ENCODE measurements around the gene PDZD2. TPM values are rescaled to one million over a fixed set of nuclear protein-coding genes. Genes with fewer than 3 reads are reported as not detected.

The PDZD2 gene
- total and polyA plus RNA-seq, 2 experiments from 2014 or later, result 8.3 to 16.9 TPM

DNA sequence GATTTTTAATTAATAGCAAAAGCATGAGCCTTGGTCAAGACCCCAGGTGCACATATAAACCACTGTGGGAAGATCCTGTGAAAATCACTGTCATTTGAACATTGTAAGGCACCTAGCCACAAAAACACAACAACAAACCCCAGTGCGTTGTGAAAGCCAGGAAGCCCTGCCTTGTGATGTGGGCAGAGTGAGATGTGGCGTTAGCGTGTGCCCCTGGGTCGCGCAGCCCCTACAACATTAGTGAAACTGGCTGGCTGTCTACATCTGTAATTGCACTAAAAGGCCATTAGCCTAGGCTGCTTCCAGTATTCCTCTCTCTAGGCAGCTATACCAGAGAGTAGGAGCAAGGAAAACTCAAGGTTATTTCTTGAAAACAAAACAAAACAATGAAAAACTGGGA, 21.1 kb upstream of the PDZD2 start:
- H3K9me3 Mint-ChIP-seq, result peaks cover 5% of the 10 kb centered on the region; the same call in 1 of the 3 replicates
- H3K4me2 ChIP-seq, result peak overlapping the region; percentile 53; the same call in 1 of the 2 replicates
- 0 out of 2 replicates have a peak overlapping the region, but pooled peaks have one; percentile 28 for H3K27ac ChIP-seq (ENCODE audit: low read depth)
- peak overlapping the region; percentile 96 for H2AFZ ChIP-seq
- ATAC-seq (peak; percentile 6; the same call in 1 of the 3 replicates), DNase-seq (ENCODE audit: low spot score) (no peak)
- H3K4me1 Mint-ChIP-seq, result peaks cover 30% of the 10 kb centered on the region
- peaks cover 28% of the 10 kb centered on the region for H3K4me1 ChIP-seq (ENCODE audit: insufficient read depth)
- H3K4me3 Mint-ChIP-seq, result no peak overlapping the region
- no peaks in the 10 kb centered on the region for H3K9me2 ChIP-seq (ENCODE audit: insufficient read depth)
- H3K27ac Mint-ChIP-seq, result no peak overlapping the region
- H3K36me3 ChIP-seq (ENCODE audit: insufficient read depth), result no peaks in the 10 kb centered on the region
- no peaks in the 10 kb centered on the region for H3K36me3 Mint-ChIP-seq (ENCODE audit: low read depth)
- H3K4me3 ChIP-seq, result no peak overlapping the region
- H3K79me2 ChIP-seq (replicated peaks; ENCODE audit: insufficient read depth), result no peaks in the 10 kb centered on the region
- TF ChIP-seq POLR2AphosphoS5 (IDR thresholded peaks at IDR 0.05; ENCODE audit: low read depth) (no peak), STAT1 (IDR thresholded peaks at IDR 0.05; ENCODE audit: unreplicated experiment) (no peak), EZH2phosphoT487 (IDR thresholded peaks at IDR 0.05; ENCODE audit: unreplicated experiment) (no peak), EZH2 (IDR thresholded peaks at IDR 0.05; ENCODE audit: low read depth, unreplicated experiment) (no peak), NANOG (IDR thresholded peaks at IDR 0.05; ENCODE audit: borderline replicate concordance) (no peak), JUNB (IDR thresholded peaks at IDR 0.05; ENCODE audit: unreplicated experiment) (no peak), ZNF331 (CRISPR knock-in tag; IDR thresholded peaks at IDR 0.05; ENCODE audit: low read depth) (no peak)
- TF ChIP-seq, protein P1, sequence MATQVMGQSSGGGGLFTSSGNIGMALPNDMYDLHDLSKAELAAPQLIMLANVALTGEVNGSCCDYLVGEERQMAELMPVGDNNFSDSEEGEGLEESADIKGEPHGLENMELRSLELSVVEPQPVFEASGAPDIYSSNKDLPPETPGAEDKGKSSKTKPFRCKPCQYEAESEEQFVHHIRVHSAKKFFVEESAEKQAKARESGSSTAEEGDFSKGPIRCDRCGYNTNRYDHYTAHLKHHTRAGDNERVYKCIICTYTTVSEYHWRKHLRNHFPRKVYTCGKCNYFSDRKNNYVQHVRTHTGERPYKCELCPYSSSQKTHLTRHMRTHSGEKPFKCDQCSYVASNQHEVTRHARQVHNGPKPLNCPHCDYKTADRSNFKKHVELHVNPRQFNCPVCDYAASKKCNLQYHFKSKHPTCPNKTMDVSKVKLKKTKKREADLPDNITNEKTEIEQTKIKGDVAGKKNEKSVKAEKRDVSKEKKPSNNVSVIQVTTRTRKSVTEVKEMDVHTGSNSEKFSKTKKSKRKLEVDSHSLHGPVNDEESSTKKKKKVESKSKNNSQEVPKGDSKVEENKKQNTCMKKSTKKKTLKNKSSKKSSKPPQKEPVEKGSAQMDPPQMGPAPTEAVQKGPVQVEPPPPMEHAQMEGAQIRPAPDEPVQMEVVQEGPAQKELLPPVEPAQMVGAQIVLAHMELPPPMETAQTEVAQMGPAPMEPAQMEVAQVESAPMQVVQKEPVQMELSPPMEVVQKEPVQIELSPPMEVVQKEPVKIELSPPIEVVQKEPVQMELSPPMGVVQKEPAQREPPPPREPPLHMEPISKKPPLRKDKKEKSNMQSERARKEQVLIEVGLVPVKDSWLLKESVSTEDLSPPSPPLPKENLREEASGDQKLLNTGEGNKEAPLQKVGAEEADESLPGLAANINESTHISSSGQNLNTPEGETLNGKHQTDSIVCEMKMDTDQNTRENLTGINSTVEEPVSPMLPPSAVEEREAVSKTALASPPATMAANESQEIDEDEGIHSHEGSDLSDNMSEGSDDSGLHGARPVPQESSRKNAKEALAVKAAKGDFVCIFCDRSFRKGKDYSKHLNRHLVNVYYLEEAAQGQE (IDR thresholded peaks at IDR 0.05; ENCODE audit: unreplicated experiment), result no peak
- TF ChIP-seq, protein P2, sequence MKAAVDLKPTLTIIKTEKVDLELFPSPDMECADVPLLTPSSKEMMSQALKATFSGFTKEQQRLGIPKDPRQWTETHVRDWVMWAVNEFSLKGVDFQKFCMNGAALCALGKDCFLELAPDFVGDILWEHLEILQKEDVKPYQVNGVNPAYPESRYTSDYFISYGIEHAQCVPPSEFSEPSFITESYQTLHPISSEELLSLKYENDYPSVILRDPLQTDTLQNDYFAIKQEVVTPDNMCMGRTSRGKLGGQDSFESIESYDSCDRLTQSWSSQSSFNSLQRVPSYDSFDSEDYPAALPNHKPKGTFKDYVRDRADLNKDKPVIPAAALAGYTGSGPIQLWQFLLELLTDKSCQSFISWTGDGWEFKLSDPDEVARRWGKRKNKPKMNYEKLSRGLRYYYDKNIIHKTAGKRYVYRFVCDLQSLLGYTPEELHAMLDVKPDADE (IDR thresholded peaks at IDR 0.05), result no peak
- TF ChIP-seq, protein P3, sequence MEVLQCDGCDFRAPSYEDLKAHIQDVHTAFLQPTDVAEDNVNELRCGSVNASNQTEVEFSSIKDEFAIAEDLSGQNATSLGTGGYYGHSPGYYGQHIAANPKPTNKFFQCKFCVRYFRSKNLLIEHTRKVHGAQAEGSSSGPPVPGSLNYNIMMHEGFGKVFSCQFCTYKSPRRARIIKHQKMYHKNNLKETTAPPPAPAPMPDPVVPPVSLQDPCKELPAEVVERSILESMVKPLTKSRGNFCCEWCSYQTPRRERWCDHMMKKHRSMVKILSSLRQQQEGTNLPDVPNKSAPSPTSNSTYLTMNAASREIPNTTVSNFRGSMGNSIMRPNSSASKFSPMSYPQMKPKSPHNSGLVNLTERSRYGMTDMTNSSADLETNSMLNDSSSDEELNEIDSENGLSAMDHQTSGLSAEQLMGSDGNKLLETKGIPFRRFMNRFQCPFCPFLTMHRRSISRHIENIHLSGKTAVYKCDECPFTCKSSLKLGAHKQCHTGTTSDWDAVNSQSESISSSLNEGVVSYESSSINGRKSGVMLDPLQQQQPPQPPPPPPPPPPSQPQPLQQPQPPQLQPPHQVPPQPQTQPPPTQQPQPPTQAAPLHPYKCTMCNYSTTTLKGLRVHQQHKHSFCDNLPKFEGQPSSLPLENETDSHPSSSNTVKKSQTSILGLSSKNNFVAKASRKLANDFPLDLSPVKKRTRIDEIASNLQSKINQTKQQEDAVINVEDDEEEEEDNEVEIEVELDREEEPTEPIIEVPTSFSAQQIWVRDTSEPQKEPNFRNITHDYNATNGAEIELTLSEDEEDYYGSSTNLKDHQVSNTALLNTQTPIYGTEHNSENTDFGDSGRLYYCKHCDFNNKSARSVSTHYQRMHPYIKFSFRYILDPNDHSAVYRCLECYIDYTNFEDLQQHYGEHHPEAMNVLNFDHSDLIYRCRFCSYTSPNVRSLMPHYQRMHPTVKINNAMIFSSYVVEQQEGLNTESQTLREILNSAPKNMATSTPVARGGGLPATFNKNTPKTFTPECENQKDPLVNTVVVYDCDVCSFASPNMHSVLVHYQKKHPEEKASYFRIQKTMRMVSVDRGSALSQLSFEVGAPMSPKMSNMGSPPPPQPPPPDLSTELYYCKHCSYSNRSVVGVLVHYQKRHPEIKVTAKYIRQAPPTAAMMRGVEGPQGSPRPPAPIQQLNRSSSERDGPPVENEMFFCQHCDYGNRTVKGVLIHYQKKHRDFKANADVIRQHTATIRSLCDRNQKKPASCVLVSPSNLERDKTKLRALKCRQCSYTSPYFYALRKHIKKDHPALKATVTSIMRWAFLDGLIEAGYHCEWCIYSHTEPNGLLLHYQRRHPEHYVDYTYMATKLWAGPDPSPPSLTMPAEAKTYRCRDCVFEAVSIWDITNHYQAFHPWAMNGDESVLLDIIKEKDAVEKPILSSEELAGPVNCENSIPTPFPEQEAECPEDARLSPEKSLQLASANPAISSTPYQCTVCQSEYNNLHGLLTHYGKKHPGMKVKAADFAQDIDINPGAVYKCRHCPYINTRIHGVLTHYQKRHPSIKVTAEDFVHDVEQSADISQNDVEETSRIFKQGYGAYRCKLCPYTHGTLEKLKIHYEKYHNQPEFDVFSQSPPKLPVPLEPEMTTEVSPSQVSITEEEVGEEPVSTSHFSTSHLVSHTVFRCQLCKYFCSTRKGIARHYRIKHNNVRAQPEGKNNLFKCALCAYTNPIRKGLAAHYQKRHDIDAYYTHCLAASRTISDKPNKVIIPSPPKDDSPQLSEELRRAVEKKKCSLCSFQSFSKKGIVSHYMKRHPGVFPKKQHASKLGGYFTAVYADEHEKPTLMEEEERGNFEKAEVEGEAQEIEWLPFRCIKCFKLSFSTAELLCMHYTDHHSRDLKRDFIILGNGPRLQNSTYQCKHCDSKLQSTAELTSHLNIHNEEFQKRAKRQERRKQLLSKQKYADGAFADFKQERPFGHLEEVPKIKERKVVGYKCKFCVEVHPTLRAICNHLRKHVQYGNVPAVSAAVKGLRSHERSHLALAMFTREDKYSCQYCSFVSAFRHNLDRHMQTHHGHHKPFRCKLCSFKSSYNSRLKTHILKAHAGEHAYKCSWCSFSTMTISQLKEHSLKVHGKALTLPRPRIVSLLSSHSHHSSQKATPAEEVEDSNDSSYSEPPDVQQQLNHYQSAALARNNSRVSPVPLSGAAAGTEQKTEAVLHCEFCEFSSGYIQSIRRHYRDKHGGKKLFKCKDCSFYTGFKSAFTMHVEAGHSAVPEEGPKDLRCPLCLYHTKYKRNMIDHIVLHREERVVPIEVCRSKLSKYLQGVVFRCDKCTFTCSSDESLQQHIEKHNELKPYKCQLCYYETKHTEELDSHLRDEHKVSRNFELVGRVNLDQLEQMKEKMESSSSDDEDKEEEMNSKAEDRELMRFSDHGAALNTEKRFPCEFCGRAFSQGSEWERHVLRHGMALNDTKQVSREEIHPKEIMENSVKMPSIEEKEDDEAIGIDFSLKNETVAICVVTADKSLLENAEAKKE (CRISPR knock-in tag; IDR thresholded peaks at IDR 0.05), result no peak
- no peaks in the 10 kb centered on the region for H3K27me3 Mint-ChIP-seq (ENCODE audit: insufficient read depth, low read depth, poor library complexity)
- 0 out of 2 replicates have a peak, but pooled peaks cover 3% of the 10 kb centered on the region for H3F3A ChIP-seq (replicated peaks; ENCODE audit: low read depth)
- no peaks in the 10 kb centered on the region for H4K20me1 ChIP-seq (replicated peaks; ENCODE audit: insufficient read depth)
- H3K27me3 ChIP-seq (ENCODE audit: insufficient read depth), result no peaks in the 10 kb centered on the region

Data from GM23338 (cell line).